CD1c-positive myeloid dendritic cell (primary cell): ENCODE results near the gene LMAN2.
"Not testable (repeated sequence)": the region's sequence is repeated elsewhere in the genome, so short reads cannot be mapped to it uniquely, and the experiment has no call there.

Experiments used
- DNase-seq: peaks from one replicate; pipeline ENCODE4 v3.0.0-alpha.2; 2016; ENCODE audit errors: extremely low spot score

The LMAN2 gene

DNA sequence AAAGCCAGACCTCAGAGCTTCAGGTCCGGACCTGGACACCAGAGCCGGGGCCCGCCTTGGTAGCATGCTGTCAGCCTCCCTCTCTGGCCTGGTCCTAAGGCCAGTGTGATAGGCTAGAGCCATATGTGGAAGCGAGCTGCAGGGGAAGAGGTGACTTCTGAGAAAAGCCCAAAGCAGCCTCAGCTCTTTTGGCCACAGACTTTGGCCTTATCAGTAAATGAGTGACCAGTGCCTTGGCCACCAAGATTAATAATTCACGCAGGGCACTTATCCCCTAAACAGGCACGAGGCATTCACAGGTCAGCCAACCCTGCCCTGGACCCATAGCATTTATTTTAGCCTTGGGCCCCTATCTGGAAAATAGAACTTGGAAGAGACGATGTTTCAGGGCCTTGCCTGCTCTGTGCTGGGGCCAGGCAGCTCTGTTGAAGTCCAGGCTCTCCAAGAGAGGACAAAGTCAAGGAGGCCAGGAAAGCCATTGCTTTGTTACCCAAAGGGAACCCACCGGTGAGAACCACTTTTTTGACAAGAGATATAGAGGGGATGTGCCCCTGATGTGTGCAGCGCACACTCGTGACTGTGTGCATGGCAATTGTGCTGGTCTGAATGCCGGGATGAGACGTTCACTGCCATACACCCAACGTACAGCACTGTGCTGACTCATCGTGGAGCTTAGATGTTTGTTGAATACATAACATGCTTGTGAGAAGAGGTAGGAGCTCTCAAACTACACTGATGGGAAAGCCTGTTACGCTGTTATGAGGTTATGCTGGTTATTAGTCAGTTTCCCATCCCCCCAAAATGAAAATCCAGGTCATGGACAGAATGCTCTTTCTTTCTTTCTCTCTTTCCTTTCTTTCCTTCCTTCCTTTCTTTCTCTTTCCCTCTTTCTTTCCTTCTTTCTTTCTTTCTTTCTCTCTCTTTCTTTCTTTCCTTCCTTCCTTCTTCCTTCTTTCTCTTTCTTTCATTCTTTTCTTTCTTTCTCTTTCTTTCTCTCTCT, 27.7 kb upstream of the LMAN2 start:
- DNase-seq, result peak; percentile 10

DNA sequence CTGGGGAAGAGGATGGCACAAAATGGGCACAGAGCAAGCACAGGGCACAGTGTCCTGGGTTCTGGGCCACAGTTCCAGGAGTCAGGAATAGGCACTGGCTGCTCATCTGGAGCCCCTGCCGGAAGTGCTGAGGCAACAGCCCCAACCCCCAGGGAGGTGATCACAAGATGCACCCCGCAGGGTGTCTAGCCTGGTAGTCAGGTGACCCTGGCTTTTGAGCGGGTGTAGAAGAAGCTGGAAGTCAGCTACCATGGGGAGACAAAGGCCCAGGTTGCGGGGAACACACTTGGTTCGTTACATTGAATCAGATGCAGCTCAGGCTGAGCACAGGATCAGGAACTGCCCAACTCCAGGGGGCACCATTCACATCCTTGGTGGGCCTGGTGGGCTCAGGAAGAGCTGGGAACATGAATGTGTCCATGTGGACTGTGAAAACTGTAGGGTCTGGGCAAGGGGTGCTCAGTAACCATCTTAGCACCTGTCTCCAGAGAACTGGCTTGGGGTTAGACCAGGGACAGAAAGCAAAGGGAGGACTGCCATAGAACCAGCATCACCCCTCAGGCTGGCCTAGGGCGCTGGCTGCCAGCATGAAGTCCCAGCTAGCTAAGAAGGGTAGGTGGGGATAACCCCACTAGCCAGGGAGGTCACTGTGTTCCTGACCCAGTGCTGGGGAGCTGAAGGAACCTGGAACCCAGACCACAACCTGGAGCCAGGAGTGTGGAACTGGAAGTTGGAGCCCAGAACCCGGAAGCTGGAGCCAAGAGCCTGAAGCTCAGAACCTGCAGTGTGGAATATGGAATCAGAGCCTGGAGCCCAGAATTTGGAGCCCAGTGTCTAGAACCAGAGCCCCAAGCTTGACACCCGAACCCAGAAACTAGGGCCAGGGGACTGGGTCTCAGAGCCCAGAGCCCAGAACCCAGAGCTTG, 26.6 kb upstream of the LMAN2 start:
- no peak for DNase-seq

DNA sequence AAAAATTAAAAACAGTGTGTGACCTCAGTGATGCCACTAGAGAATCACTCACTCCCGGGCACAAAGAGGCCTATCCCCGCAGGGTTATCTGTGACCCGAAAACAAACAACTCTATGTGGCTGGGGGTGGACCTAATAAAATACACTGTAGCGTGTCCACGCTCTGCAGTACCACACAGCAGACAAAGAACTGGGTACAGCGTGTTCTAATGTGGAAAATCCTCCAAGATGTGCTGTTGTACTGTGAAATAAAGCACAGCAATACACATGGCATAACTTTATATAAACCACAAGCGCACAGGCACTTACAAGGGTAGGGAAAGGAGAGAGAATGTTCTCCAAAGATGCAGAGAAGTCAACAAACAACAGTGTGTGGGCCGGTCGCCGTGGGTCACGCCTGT, 24.6 kb upstream of the LMAN2 start:
- no peak for DNase-seq

DNA sequence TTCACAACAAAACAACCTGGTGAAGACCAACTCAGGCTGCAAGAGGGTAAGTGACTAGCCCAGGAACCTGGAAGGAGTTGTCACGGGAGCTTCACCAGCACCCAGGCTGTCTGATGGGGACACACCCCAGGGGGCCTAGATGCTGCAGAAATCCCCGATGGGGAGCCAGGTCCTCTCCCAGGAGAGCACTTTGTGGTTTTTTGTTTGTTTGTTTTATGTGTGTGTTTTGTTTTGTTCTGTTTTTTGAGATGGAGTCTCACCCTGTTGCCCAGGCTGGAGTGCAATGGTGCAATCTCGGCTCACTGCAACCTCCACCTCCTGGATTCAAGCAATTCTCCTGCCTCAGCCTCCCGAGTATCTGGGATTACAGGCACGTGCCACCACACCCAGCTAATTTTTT, 24.0 kb upstream of the LMAN2 start:
- not testable (repeated sequence) for DNase-seq

- DNase-seq, result no peak
These were observed 22.7 kb upstream of the LMAN2 start for GRCh38 chr5:177374211-177374610.

GRCh38 chr5:177373806-177374205, 22.3 kb upstream of the LMAN2 start:
- DNase-seq, result no peak

- DNase-seq, result no peak
These were observed 21.4 kb upstream of the LMAN2 start for GRCh38 chr5:177372910-177373309.

GRCh38 chr5:177372034-177372896, 20.8 kb upstream of the LMAN2 start:
- DNase-seq, result no peak

DNA sequence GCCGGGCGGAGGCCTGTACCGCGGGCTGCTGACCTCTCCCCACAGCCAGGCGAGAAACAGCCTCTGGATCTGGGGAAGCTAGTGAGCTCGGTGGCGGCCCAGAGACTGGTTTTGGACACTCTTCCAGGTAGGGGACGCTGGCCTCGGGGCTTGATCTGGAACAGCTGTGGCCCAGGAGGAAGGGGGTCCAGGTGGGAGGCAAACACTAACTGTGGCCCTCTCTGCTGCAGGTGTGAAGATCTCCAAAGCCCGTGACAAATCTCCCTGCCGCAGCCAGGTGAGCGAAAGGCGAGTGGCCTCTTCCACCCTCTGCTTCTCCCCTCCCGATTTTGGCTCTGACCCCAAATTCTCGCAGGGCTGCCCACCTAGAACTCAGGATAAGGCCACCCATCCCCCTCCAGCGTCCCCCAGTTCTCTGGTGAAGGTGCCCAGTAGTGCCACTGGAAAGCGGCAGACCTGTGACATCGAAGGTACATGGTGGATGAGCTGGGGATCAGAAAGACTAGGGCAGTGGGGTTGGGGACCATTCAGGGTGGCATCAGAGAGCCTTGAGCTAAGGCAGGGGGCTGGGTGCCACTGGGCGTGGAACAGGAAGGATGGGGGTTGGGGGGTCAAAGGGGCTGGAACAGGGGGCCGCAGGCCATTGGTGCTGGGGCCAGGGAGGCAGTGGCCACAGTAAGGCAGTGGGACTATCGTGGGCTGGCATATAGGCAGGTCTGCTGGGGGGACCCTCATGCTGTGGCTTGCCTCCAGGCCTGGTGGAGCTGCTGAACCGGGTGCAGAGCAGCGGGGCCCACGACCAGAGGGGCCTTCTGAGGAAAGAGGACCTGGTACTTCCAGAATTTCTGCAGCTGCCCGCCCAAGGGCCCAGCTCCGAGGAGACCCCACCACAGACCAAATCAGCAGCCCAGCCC, 19.9 kb upstream of the LMAN2 start:
- DNase-seq, result no peak

DNA sequence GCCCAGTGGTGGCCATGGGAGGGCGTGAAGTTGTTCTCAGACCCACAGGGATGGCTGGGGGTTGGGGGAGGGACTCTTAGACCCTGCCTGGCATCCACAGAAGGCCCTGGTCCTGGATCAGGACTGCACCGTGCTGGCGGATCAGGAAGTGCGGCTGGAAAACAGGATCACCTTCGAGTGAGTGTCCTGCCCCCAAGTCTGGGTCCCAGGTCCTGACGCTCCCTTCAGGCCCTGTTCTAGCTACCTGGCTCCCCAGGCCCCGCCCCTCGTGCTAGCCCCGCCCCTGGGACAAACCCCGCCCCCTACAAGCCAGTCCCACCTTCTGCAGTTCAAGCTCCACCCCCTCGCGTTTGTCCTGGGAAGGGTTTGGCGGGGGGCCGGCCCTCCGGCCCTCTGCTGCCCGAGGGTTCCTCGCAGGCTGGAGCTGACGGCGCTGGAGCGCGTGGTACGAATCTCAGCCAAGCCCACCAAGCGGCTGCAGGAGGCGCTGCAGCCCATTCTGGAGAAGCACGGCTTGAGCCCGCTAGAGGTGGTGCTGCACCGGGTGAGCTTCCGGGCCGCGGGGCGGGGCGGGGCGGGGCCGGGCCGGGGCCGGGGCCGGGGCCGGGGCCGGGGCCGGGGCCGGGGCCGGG, 19.1 kb upstream of the LMAN2 start:
- DNase-seq, result peak; percentile 59

- no peak for DNase-seq
These were observed 18.4 kb upstream of the LMAN2 start for GRCh38 chr5:177369645-177370440.

- DNase-seq, result peak; percentile 33
These were observed 17.6 kb upstream of the LMAN2 start for GRCh38 chr5:177368869-177369644.

DNA sequence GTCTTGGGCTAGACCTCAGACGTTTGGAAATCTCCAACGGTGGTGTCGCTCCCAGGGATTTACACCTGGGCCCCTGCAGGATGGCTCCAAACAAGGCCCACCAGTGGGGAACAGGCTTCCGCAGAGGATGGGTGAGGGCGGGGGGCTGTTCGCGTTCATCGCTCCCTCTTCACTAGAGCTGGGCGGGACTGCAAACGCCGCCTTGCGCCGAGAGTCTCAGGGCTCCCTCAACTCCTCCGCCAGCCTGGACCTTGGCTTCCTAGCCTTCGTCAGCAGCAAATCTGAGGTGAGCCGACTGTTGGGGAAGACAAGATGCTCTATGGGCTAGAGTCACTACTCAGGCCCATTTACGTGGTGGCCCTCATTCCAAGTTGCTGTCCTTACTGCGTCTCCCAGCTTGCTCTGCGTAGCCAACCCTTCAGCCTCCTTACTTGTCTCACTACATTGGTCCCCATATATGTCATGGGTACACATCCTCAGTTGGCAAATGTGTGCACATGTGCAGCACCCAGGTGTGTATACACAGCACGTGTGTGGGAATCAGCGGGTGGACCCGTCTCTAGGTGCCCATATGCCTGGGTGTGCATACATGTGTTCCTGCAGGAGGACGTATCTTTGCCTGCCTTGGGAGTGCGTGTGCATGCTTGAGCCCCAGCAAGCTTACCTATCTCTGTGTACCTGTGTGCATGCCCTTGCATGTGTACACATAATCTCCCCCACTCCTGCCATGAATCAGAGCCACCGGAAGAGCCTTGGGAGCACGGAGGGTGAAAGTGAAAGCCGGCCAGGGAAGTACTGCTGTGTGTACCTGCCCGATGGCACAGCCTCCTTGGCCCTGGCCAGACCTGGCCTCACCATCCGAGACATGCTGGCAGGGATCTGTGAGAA, 16.8 kb upstream of the LMAN2 start:
- DNase-seq, result no peak

GRCh38 chr5:177367323-177367848, 15.9 kb upstream of the LMAN2 start:
- DNase-seq, result no peak

- DNase-seq, result no peak
These were observed 15.3 kb upstream of the LMAN2 start for GRCh38 chr5:177366528-177367322.

- no peak for DNase-seq
These were observed 14.5 kb upstream of the LMAN2 start for GRCh38 chr5:177365845-177366527.
